OCI-LY1 (cell line): Measurements from ENCODE around the gene OR1A1.
"Not testable (repeated sequence)": the region's sequence is repeated elsewhere in the genome, so short reads cannot be mapped to it uniquely, and the experiment has no call there.

Experiments used
- EZH2 ChIP-seq: fragments of 200-600 bp; sonication (generic), shearing (Covaris generic); IDR thresholded peaks from 2 replicates; pipeline ENCODE4 v1.8.0; 2017; ENCODE audit warnings: borderline replicate concordance, mixed run types, mild to moderate bottlenecking, antibody characterized with exemption, low read length, moderate library complexity, mixed read lengths
- TF ChIP-seq, protein P1 (sequence below): fragments of 200-600 bp; sonication (generic), shearing (Covaris generic); IDR thresholded peaks from 2 replicates; pipeline ENCODE4 v1.5.1; 2017; ENCODE audit warnings: mild to moderate bottlenecking, antibody characterized with exemption, low read length, moderate library complexity, mixed read lengths

DNA sequence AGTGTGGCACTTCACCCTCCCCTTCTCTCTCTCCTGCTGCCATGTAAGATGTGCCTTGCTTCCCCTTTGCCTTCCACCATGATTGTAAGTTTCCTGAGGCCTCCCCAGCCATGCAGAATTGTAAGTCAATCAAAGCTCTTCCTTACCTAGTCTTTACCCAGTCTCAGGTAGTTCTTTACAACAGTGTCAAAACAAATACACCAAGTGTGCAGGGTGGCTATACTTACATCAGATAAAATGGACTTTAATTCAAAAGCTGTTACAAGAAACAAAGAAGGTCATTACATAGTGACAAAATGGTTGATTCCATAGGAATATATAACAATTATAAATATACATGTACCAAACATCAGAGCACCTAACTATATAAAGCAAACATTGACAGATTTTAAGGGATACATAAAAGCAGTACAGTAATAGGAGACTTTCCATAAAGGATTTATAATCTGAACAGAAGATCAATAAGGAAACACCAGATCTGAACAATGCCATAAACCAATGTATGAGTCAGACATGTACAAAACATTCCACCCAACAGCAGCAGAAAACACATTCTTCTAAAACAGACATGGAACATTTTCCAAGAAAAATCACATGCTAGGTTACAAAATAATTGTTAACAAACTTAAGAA, 17.4 kb downstream of the OR1A1 start:
- TF ChIP-seq, protein P1, sequence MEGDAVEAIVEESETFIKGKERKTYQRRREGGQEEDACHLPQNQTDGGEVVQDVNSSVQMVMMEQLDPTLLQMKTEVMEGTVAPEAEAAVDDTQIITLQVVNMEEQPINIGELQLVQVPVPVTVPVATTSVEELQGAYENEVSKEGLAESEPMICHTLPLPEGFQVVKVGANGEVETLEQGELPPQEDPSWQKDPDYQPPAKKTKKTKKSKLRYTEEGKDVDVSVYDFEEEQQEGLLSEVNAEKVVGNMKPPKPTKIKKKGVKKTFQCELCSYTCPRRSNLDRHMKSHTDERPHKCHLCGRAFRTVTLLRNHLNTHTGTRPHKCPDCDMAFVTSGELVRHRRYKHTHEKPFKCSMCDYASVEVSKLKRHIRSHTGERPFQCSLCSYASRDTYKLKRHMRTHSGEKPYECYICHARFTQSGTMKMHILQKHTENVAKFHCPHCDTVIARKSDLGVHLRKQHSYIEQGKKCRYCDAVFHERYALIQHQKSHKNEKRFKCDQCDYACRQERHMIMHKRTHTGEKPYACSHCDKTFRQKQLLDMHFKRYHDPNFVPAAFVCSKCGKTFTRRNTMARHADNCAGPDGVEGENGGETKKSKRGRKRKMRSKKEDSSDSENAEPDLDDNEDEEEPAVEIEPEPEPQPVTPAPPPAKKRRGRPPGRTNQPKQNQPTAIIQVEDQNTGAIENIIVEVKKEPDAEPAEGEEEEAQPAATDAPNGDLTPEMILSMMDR = not testable (repeated sequence)
- TF ChIP-seq EZH2 = not testable (repeated sequence)
